Lower lobe of right lung (tissue), 2 donors: ENCODE measurements around the gene CCDC59. TPM values are rescaled to one million over a fixed set of nuclear protein-coding genes. Genes with fewer than 3 reads are reported as not detected.

Source experiments
- ATAC-seq, 2 donors: fragments of 200-7000 bp; cut with Tn5 transposase; one replicate each; pipeline ENCODE4 v1.9.1; 2020 to 2022; ENCODE audit warnings: mild to moderate bottlenecking in 2 of 2, moderate library complexity in 2 of 2
- DNase-seq: peaks from one replicate; pipeline ENCODE4 v3.0.0-alpha.2; 2020
- H3K27ac ChIP-seq: fragments of 200-600 bp; one replicate; pipeline ENCODE4 v1.8.0; 2022
- H3K27me3 ChIP-seq: fragments of 200-600 bp; one replicate; pipeline ENCODE4 v1.8.0; 2022; ENCODE audit warnings: low read depth
- H3K36me3 ChIP-seq: fragments of 200-600 bp; one replicate; pipeline ENCODE4 v1.8.0; 2022; ENCODE audit warnings: mild to moderate bottlenecking
- H3K4me1 ChIP-seq: fragments of 200-600 bp; one replicate; pipeline ENCODE4 v1.8.0; 2022
- H3K4me3 ChIP-seq: fragments of 200-600 bp; one replicate; pipeline ENCODE4 v1.8.0; 2022; ENCODE audit warnings: mild to moderate bottlenecking
- H3K9me3 ChIP-seq: fragments of 200-600 bp; one replicate; pipeline ENCODE4 v1.8.0; 2022
- CTCF ChIP-seq: fragments of 200-600 bp; IDR thresholded peaks from one replicate; pipeline ENCODE4 v1.8.0; 2022; ENCODE audit warnings: antibody characterized with exemption, mild to moderate bottlenecking
- intact Hi-C: fragments of 100-400 bp; cut with DNase I; formaldehyde crosslinking; loops from one replicate; pipeline ENCODE4 v1.11.0; 2022
- total RNA-seq: library from RNA; stranded (reverse); fragmentation: NEBNext Ultra II Directional; extraction: Animal tissue kit (Norgen Biotek cat#: 25700); gene quantifications from one replicate; pipeline ENCODE4 v1.2.1, GENCODE V29; 2021
- donor health status: DM: no; HTN: yes; CAD: no; lungs with severe emphysema.

Gene CCDC59
- total RNA-seq, 1 donor from 2014 or later, result 31.5 TPM

GRCh38 chr12:82319276-82319675, 38.9 kb downstream of the CCDC59 start:
- intact Hi-C loops, result no loop called here
- no peaks in the 10 kb centered on the region for H3K4me1 ChIP-seq
- TF ChIP-seq CTCF, result no peak
- no peaks in the 10 kb centered on the region for H3K9me3 ChIP-seq
- no peak overlapping the region for H3K27ac ChIP-seq
- H3K4me3 ChIP-seq, result no peak overlapping the region
- H3K27me3 ChIP-seq, result no peaks in the 10 kb centered on the region
- no peak for DNase-seq
- ATAC-seq, result no peak
- no peaks in the 10 kb centered on the region for H3K36me3 ChIP-seq

- H3K4me3 ChIP-seq, result no peak overlapping the region
- H3K9me3 ChIP-seq, result no peaks in the 10 kb centered on the region
- no peaks in the 10 kb centered on the region for H3K27me3 ChIP-seq
- H3K36me3 ChIP-seq, result no peaks in the 10 kb centered on the region
- no peaks in the 10 kb centered on the region for H3K4me1 ChIP-seq
- H3K27ac ChIP-seq, result no peak overlapping the region
- no peak for TF ChIP-seq CTCF
- peak; percentile 62 for DNase-seq
- peak; percentile 49 to 51 for ATAC-seq
- intact Hi-C loops, result no loop called here
These were observed 43.7 kb downstream of the CCDC59 start for GRCh38 chr12:82314406-82314892.

Other genes starting within 250 kb of the CCDC59 start
- 15.7 TPM for gene METTL25, start 142 bp upstream of the CCDC59 start, total RNA-seq